HK-2 (cell line): ENCODE results near the gene ZNF169.
"Not testable (repeated sequence)": the region's sequence is repeated elsewhere in the genome, so short reads cannot be mapped to it uniquely, and the experiment has no call there.

Source experiments
- DNase-seq: peaks from one replicate; pipeline ENCODE4 v3.0.0-alpha.2; 2018; ENCODE audit not compliant: unreplicated experiment

The ZNF169 gene

DNA sequence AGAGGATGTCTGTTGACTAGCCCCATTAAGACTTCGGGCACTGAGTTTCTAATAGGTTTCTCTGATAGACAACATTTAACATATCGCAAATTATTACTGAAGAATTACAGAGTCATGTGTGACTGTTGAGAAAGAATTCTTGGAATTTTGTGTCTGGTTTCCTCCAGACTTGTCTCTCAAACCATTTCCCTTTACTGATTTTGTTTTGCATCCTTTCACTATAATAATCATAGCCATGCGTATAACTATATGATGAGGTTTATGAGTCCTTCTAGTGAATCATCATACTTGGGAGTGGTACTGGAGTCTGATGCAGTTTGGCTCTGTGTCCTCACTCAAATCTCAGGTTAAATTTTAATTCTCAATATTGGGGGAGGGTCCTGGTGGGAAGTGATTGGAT is 27.0 kb downstream of the ZNF169 start:
- no peak for DNase-seq

DNA sequence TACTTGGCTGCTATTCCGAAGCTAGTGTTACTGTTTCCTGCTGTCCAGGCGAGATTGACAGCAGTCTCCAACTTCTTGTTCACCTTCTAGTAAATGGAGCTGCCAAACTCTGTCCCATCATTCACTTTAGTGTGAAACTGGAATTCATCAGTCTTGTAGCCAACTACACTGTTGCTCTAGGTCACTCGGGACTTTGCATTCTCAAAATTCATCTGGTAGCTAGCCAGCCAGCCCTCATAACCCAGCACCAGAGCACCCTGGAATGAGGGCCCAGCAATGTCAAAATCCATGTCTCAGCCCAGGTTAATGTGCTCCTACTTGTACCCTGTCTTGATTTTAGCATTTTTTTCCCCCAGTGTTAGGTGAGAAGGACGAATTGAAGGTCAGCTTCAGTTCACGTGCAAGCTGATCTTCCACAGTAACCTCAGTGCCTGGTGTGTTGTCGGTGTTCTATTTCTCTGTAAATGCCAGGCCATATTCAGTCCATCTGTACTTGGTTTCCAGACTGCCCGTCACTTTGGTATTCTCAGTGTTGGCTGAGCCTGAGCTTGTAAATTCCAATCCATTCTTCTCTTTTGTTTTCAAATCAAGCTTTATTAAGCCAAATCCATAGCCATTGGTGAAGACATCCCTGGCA is 28.9 kb downstream of the ZNF169 start:
- DNase-seq: no peak

DNA sequence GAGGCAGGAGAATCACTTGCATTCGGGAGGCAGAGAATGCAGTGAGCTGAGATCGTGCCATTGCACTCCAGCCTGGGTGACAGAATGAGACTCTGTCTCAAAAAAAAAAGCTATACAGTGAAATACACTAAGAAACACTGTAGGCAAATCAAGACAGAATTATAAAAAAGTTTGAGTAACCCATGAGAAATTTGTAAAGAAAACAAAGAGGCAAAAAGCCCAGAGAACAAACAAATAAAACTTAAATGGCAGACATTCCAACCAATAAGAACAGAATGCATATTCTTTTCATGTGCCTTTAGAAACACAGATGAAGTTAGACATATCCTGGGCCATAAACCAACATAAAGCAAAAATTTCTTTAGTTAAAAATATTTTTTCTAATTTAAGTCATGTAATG is 30.6 kb downstream of the ZNF169 start:
- DNase-seq: no peak

DNA sequence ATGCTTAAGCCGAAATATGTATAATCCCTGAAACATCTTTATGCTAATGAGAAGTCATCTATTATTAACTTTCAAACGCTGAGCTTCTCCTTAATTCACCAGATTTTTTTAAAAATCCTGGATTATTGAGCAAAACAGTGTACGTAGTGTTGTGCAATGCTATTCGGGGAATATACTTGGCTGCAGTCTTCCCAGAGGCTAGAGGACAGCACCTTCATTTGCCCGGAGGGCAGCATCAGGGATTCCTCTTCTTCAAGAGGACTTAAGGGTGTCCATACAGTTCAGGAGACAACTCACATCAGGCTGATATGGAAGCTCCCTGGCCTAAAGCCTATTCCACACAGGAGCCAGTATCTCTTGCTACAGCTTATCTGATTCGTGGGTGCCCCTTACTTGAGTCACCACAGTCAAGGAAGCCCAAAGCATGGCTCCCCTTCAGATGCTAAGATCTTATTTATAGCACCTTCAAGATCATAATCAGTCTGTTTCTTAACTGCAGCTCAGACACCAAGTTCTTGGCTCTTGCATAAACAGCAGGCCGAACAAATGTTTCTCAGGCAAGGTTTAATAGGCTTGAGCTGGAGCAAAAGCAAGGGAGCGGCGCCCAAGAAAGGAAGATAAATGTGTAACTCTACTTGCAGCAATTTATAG is 40.0 kb downstream of the ZNF169 start:
- no peak for DNase-seq

DNA sequence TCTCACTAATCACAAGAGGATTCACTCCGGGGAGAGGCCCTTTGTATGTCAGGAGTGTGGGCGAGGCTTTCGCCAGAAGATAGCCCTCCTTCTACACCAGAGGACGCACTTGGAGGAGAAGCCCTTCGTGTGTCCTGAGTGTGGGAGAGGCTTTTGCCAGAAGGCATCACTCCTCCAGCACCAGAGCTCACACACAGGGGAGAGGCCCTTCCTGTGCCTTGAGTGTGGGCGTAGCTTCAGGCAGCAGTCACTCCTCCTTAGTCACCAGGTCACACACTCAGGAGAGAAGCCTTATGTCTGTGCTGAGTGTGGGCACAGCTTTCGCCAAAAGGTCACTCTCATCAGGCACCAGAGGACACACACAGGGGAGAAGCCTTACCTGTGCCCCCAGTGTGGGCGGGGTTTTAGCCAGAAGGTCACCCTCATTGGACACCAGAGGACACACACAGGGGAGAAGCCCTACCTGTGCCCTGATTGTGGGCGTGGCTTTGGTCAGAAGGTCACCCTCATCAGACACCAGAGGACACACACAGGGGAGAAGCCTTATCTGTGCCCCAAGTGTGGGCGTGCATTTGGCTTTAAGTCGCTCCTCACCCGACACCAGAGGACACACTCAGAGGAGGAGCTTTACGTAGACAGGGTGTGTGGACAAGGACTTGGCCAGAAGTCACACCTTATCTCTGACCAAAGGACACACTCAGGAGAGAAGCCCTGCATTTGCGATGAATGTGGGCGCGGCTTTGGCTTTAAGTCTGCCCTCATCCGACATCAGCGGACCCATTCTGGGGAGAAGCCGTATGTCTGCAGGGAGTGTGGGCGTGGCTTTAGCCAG is 41.6 kb downstream of the ZNF169 start:
- DNase-seq: no peak

DNA sequence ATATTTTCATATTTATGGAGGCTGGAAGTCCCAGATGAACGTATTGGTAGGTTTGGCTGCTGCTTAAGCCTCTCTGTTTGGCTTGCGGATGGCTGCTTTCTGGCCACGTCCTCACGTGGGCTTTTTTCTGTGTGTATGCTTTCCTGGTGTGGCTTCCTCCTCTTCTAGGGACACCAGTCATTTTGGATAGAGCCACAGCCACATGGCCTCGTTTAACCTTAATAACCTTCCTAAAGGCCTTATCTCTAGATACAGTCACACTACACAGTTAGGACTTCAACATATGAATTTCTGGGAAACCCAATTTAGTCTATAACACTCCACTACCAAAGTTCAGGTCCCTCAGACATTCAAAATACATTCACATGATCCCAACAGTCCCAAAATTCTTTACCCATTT is 42.5 kb downstream of the ZNF169 start:
- no peak for DNase-seq

DNA sequence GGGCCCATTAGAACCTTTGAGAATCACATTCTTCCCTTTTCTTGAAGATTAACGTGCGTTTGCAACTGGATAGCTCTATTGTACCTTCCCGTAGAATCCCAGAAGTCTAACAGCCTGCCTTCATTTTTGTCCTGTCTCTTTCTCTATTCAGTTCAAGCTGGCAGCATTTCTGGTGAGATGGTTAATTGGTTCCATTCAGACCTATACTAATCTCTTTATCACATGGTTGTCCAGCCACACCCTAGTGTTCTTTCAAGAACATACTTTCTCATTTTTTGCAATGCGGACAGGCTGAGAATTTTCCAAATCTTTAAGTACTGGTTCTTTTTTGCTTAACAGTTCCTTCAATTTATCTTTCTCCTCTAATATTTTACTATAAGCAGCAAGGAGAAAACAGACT is 43.3 kb downstream of the ZNF169 start:
- DNase-seq: no peak

DNA sequence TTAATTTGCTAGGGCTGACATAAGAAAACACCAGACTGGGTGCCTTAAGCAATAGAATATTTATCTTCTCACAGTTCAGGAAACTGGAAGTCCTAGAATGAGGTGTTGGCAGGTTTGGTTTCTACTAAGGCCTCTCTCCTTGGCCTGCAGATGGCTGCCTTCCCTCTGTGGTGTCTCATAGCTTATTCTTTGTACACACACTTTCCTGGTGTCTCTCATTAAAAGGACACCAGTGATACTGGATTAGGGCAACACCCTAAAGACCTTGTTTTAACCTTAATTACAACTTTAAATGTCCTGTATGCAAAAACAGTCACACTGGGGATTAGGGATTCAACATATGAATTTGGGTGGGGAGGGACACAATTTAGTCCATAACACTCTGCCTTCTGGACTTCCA is 44.2 kb downstream of the ZNF169 start:
- no peak for DNase-seq

DNA sequence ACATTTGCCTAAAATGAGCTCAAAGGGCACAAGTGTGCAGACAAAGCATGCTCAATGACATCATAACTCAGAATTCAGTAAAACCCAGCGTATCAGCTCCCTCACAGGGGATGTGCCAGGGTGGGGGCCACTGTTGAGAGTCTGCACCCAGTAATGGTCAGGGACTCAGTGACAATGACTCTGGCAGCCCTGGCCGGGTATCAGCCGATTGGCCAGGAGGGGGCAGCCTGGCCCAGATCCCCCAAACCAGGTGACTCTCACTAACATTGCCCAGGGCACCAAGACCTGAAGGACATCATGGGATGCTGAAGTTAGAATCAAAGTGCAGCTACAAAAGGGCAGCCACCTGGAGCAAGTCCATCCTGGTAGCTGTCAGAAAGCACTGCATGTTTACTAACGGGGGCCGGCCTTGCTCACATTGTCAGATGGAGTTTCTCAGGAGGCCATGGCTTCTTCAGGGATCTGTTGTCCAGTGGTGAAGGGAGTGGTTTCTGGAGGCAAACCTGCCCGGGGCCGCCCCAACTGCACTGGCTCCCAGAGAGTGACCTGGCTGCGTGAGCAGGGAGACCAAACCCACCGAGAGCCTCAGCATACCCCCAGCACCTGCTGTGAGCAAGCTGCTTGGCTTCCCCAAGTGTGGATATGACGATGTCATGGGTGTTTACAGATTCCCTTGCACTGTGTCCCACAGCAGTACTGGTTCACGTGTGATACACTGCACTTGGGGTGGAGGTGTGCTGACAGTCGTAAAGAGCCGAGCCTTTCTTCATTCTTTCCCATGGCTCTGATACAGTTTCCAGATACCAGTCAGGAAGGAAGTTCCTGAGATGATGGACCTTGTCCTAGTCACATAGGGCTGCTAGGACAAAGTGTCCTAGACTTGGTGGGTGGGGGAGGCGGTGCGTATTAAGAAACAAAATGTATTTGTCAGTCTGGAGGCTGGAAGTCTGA is 56.2 kb downstream of the ZNF169 start:
- not testable (repeated sequence) for DNase-seq

DNA sequence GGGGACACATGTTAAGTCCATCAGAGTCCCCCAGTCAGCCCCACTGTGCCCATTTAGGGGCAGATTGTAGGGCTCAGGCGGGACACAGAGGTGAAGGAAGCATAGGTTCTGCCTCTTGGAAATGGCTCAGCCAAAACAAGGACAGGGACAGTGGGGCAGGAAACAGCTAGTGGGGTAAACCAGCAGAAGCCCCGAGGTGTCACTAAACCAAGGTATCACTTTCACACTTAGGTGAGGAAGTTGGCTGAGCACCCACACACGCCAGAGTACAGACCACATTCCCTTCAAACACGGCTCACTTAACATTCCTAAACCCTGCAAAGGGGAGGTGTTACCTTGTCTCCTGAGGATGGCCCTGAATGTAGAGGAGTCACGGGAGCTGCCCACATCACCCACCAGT is 57.1 kb downstream of the ZNF169 start:
- DNase-seq: not testable (repeated sequence)

DNA sequence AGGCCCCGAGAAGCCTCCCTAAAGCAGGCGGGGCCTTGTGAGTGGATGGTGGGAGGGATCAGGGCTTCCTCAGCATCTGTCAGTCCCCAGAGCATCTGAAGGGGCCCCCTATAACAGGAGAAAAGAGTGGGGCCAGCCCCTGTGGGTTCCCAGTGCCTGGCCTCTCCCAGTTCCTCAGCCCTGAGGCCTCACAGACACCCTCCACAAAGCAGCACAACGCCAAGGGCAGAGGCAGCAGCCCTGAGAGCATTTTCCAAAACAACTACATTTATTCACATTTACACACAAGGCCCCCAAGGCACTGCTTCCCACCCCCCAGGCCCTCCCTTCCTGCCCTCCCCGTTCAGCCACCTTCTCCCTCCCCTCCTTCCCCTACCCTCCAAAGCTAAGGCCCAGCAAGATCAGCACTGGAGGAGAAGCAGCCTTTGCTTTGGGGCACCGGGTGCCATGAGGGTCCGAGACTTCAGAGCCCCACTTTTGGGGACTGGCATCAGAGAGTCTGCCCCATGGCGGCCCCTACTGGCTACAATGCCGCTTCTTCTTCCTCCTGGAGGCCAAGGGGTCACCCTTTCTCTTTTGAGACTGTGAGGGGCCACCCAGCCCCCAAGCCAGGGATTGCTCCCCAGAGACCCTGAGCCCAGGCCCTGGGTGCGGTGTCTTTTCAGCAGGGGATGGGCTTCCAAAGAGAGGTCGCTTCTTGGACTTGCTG is 59.0 kb downstream of the ZNF169 start:
- not testable (repeated sequence) for DNase-seq

DNA sequence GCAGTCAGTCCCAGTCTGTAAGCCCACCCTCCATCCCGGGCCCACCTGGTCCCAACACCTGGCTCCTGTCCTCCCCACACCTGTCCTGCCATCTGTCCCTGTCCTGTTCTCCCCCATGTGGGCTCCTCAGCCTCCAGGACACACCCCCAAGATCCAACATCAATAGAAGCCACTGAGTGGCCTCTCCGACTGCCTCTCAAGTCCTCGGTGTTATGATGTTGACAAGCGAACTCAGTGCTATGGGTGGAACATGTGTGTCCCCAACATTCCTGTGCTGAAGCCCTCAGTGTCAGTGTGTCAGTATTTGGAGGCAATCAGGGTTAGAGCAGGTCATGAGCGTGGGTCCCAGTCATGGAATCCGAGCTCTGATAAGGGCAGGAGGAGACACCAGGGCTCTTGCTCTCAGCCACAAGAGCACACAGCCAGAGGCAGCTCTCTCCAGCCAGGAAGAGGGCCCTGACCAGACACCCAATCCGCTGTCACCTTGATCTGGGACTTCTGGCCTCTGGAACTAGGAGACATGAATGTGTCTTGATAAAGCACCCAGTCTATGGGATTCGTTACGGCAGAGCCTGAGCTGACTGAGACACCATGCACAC is 63.3 kb downstream of the ZNF169 start:
- not testable (repeated sequence) for DNase-seq

DNA sequence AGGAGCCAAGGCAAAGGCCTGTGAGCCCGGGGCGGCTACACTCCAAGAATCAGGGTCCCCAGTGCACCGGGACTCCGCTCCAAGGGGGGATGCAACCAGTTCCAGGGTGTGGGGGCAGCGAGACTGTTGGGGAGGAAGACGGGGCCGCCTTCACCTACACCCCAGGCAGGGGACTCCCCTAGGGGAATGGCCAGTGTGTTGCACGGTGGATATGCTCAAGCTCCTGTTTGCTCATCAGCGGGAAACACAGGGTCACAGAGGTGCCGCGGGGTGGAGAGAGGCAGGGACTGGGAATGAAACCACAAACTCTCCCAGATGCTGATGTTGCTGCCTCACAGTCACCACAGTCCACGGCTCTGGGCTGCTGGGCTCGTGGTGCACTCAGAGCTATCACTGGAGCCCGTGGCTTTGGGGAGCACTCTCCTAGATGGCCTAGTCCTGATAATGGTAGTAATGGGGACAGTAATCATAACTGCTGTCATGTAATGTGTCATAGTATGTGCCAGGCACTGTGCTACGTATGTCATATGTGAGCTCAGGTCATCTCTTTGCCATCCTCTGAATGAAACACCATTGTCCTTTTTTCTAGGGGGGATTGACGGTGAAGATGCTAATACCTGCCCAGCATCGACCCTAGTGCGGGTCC is 64.2 kb downstream of the ZNF169 start:
- DNase-seq: not testable (repeated sequence)

DNA sequence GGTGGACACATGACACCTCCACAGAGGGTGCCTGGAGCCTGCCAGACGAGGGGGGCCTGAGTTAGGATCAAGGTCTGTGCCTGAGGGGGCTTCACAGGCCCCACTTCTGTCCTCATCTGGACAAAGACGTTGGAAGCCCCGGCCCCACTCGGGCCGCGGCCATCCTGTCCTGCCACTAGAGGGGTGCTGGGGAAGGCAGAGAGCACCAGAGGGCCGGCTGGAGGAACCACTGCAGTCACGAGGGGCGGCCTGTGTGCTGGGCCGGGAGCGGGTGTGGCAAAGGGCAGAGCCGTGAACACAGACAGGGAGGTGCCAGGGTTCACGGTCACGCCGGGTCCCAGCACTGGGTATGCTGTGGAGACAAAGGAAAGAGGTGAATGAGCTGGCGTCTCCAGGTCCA is 66.5 kb downstream of the ZNF169 start:
- DNase-seq: not testable (repeated sequence)

DNA sequence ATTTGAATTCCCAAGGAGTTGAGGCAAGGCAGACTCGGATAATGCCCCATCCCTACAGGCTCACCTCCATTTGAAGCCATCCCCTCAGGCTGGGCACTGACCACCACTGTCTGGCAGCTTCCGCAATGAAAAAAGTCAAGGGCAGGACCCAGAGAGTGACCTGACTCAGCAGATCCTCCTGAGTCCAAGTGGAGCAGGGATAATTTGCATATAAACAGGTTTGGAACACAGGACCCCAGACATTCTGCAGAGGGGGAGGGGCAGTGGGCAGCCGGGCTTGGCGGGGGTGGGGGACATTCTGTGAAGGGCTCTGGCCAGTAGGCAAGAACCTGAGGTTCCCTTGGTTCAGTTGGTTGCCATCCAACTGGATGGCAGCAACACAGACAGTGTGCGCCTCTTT is 69.4 kb downstream of the ZNF169 start, which contains the start of gene NUTM2F:
Gene NUTM2F, minus strand, starts transcription at position 101 of the 400 bp plus-strand sequence. Its CDS starts 21 bp downstream, at position 80.
- DNase-seq: not testable (repeated sequence)

DNA sequence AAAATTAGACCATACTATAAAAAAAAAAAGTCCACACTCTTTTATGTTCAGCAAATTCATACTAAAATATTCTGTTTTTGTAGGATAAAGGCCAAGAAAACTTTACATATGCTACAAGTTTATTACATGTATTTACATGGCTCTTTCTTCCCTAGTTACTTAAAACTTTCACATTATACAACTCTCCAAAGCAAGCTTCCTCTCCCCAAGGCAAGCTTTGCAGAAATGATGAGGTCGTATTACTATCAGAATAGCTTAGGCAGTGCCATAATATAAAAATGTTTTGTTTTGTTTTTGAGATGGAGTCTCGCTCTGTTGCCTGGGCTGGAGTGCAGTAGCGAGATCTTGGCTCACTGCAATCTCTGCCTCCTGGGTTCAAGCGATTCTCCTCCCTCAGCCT is 77.3 kb downstream of the ZNF169 start:
- DNase-seq: not testable (repeated sequence)

DNA sequence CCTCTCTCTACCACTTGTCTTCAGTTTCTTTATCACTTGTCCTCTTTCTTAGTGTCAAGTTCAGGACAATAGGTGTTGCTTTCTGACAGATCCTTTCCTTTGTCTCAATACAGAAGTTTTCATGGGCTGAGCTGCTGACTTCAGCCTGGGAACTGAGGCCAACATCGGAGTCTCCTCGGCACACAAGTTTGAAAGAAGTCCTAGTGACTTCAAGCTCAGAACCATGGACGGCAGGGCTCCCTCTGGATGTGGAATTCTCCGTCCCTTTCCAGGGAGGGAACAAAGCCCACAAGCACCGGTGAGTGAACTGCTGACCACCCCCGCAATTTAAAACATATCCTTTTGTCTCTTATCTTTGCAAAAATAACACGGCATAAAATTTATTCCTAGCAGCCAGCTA is 79.6 kb downstream of the ZNF169 start:
- not testable (repeated sequence) for DNase-seq

DNA sequence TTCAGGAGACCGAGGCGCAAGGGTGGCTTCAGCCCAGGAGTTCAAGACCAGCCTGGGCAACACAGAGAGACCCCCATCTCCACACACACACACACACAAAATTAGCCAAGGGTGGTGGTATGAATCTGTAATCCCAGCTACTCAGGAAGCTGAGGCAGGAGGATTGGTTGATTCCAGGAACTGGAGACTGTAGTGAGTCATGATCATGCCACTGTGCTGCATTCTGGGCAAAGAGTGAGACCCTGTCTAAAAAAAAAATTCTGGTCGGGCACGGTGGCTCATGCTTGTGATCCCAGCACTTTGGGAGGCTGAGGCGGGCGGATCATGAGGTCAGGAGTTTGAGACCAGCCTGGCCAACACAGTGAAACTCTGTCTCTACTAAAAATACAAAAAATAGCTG is 80.6 kb downstream of the ZNF169 start:
- DNase-seq: not testable (repeated sequence)

DNA sequence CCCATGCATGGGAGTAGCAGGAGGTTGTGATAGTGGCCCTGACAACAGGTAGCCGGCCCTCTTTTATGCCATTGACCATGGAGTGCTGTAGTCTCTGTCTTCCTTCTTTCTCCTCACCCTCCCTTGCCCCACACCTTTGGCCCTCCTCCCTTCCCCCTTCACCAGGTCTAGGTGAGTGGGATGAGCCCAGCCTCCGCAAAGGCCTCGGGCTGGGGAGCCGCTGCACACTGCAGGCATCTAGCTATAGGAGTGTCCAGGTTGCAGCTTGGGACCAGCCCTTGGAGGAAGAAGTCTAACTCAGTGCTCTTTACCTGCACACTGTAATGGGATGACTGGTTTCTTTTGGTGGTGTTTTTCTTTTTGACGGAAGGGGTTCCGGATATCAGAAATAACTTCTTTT is 81.7 kb downstream of the ZNF169 start:
- DNase-seq: not testable (repeated sequence)

DNA sequence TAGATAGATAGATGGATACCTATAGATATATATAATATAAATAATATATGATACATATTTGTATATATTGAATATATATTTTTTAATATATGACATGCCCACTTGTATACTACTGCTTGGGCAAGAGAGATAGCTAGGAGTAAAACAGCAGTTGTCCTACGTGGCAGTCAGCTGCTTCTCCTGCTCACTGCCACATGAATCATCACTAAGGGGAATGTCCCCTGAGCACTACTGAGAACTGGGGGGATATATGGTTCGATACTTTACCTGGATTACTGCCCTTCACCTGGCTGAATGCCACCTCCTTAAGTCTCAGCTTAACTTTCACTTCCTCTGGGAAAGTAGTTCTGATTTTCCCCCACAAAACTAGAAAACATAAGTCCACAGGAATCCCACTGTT is 82.6 kb downstream of the ZNF169 start:
- not testable (repeated sequence) for DNase-seq
